Memory B cell (primary cell): ENCODE data around the gene PRODH2.

Experiments
- ATAC-seq: fragments of 150-1000 bp; cut with Tn5 transposase; 2 replicates; pipeline ENCODE4 v1.10.0; 2021; ENCODE audit warnings: low read depth, mild to moderate bottlenecking, moderate library complexity
- DNase-seq, 2 donors: peaks; one replicate each; pipeline ENCODE4 v3.0.0; 2022; ENCODE audit warnings: low spot score in 2 of 2
- H3K27ac Mint-ChIP-seq: one replicate; pipeline ENCODE4 v1.8.0; 2022; ENCODE audit warnings: mild to moderate bottlenecking, moderate library complexity, mixed read lengths
- H3K27me3 Mint-ChIP-seq: one replicate; pipeline ENCODE4 v1.8.0; 2022; ENCODE audit warnings: mixed read lengths
- H3K36me3 Mint-ChIP-seq: one replicate; pipeline ENCODE4 v1.8.0; 2022; ENCODE audit warnings: mild to moderate bottlenecking, mixed read lengths
- H3K4me1 Mint-ChIP-seq: one replicate; pipeline ENCODE4 v1.8.0; 2022; ENCODE audit warnings: mixed read lengths
- H3K4me3 Mint-ChIP-seq: one replicate; pipeline ENCODE4 v1.8.0; 2022; ENCODE audit warnings: mild to moderate bottlenecking, moderate library complexity, mixed read lengths
- H3K9me3 Mint-ChIP-seq: one replicate; pipeline ENCODE4 v1.8.0; 2022; ENCODE audit warnings: mixed read lengths

The PRODH2 gene

GRCh38 chr19:35784503-35785338 is 27.9 kb downstream of the PRODH2 start:
- Mint-ChIP-seq H3K27ac (no peak overlapping the region), H3K36me3 (peaks cover 8% of the 10 kb centered on the region), H3K27me3 (no peaks in the 10 kb centered on the region), H3K4me1 (no peaks in the 10 kb centered on the region), H3K9me3 (no peaks in the 10 kb centered on the region), H3K4me3 (no peak overlapping the region)
- ATAC-seq, result no peak
- DNase-seq, result no peak

GRCh38 chr19:35783469-35784434 is 28.9 kb downstream of the PRODH2 start:
- Mint-ChIP-seq H3K4me3 (no peak overlapping the region), H3K27me3 (no peaks in the 10 kb centered on the region), H3K27ac (no peak overlapping the region), H3K36me3 (peaks cover 9% of the 10 kb centered on the region), H3K9me3 (no peaks in the 10 kb centered on the region), H3K4me1 (no peaks in the 10 kb centered on the region)
- ATAC-seq (no peak), DNase-seq (no peak)

- Mint-ChIP-seq H3K27me3 (no peaks in the 10 kb centered on the region), H3K9me3 (no peaks in the 10 kb centered on the region), H3K27ac (no peak overlapping the region), H3K4me1 (no peaks in the 10 kb centered on the region), H3K4me3 (no peak overlapping the region), H3K36me3 (peaks cover 9% of the 10 kb centered on the region)
- ATAC-seq (no peak), DNase-seq (no peak)
Observed at GRCh38 chr19:35782589-35782988, 30.1 kb downstream of the PRODH2 start.

GRCh38 chr19:35781650-35782049 is 31.0 kb downstream of the PRODH2 start:
- Mint-ChIP-seq H3K27ac (no peak overlapping the region), H3K4me3 (no peak overlapping the region), H3K36me3 (peaks cover 9% of the 10 kb centered on the region), H3K4me1 (peaks cover 1% of the 10 kb centered on the region), H3K27me3 (no peaks in the 10 kb centered on the region), H3K9me3 (no peaks in the 10 kb centered on the region)
- ATAC-seq, result no peak
- no peak for DNase-seq

GRCh38 chr19:35780717-35781116 is 31.9 kb downstream of the PRODH2 start:
- no peak for ATAC-seq

GRCh38 chr19:35780058-35780457 is 32.6 kb downstream of the PRODH2 start:
- Mint-ChIP-seq H3K4me1 (peaks cover 7% of the 10 kb centered on the region), H3K4me3 (no peak overlapping the region), H3K36me3 (peaks cover 9% of the 10 kb centered on the region), H3K27ac (no peak overlapping the region), H3K27me3 (no peaks in the 10 kb centered on the region), H3K9me3 (no peaks in the 10 kb centered on the region)
- DNase-seq (no peak), ATAC-seq (no peak)

More at GRCh38 chr19:35780717-35781116, 31.9 kb downstream of the PRODH2 start:
- DNase-seq, result no peak
- no peaks in the 10 kb centered on the region for H3K9me3 Mint-ChIP-seq
- peaks cover 9% of the 10 kb centered on the region for H3K36me3 Mint-ChIP-seq
- H3K4me3 Mint-ChIP-seq, result no peak overlapping the region
- peaks cover 7% of the 10 kb centered on the region for H3K4me1 Mint-ChIP-seq
- no peak overlapping the region for H3K27ac Mint-ChIP-seq
- H3K27me3 Mint-ChIP-seq, result no peaks in the 10 kb centered on the region

GRCh38 chr19:35779033-35779432 is 33.6 kb downstream of the PRODH2 start:
- H3K36me3 Mint-ChIP-seq, result peaks cover 9% of the 10 kb centered on the region
- H3K27me3 Mint-ChIP-seq, result no peaks in the 10 kb centered on the region
- no peak for ATAC-seq
- H3K4me1 Mint-ChIP-seq, result peaks cover 11% of the 10 kb centered on the region
- H3K27ac Mint-ChIP-seq, result no peak overlapping the region
- H3K9me3 Mint-ChIP-seq, result no peaks in the 10 kb centered on the region
- H3K4me3 Mint-ChIP-seq, result no peak overlapping the region
- DNase-seq, result no peak

- Mint-ChIP-seq H3K27ac (no peak overlapping the region), H3K27me3 (no peaks in the 10 kb centered on the region), H3K36me3 (peaks cover 6% of the 10 kb centered on the region), H3K9me3 (no peaks in the 10 kb centered on the region), H3K4me1 (peaks cover 11% of the 10 kb centered on the region), H3K4me3 (no peak overlapping the region)
- ATAC-seq (no peak), DNase-seq (no peak)
Observed at GRCh38 chr19:35777961-35778360, 34.7 kb downstream of the PRODH2 start.

GRCh38 chr19:35777086-35777841 is 35.4 kb downstream of the PRODH2 start:
- Mint-ChIP-seq H3K4me1 (peaks cover 11% of the 10 kb centered on the region), H3K27me3 (no peaks in the 10 kb centered on the region), H3K36me3 (peaks cover 3% of the 10 kb centered on the region), H3K9me3 (no peaks in the 10 kb centered on the region), H3K27ac (no peak overlapping the region), H3K4me3 (no peak overlapping the region)
- DNase-seq (no peak), ATAC-seq (no peak)

GRCh38 chr19:35776102-35776788 is 36.4 kb downstream of the PRODH2 start:
- H3K4me3 Mint-ChIP-seq, result peak overlapping the region; percentile 93
- ATAC-seq, result no peak
- no peaks in the 10 kb centered on the region for H3K27me3 Mint-ChIP-seq
- DNase-seq, result no peak
- H3K27ac Mint-ChIP-seq, result peak overlapping the region; percentile 83
- no peaks in the 10 kb centered on the region for H3K9me3 Mint-ChIP-seq
- H3K36me3 Mint-ChIP-seq, result peaks cover 2% of the 10 kb centered on the region
- H3K4me1 Mint-ChIP-seq, result peaks cover 11% of the 10 kb centered on the region

- peaks cover 2% of the 10 kb centered on the region for H3K36me3 Mint-ChIP-seq
- H3K4me1 Mint-ChIP-seq, result peaks cover 11% of the 10 kb centered on the region
- peak; percentile 97 for ATAC-seq
- no peaks in the 10 kb centered on the region for H3K9me3 Mint-ChIP-seq
- peak; percentile 95 to 97 for DNase-seq
- H3K4me3 Mint-ChIP-seq, result peak within 1 kb of the TSS; percentile 93
- H3K27ac Mint-ChIP-seq, result peak within 1 kb of the TSS; percentile 83
- H3K27me3 Mint-ChIP-seq, result no peaks in the 10 kb centered on the region
Observed at GRCh38 chr19:35775298-35776101, 37.1 kb downstream of the PRODH2 start, which contains the start of gene ARHGAP33. Gene ARHGAP33 (plus strand): TSS chr19:35775564. CDS start chr19:35775659, 95 bp downstream.

GRCh38 chr19:35775046-35775297 is 37.7 kb downstream of the PRODH2 start:
- H3K27me3 Mint-ChIP-seq, result no peaks in the 10 kb centered on the region
- H3K4me1 Mint-ChIP-seq, result peaks cover 11% of the 10 kb centered on the region
- H3K27ac Mint-ChIP-seq, result no peak overlapping the region
- ATAC-seq (no peak), DNase-seq (no peak)
- peaks cover 2% of the 10 kb centered on the region for H3K36me3 Mint-ChIP-seq
- no peaks in the 10 kb centered on the region for H3K9me3 Mint-ChIP-seq
- H3K4me3 Mint-ChIP-seq, result peak overlapping the region; percentile 82
